NCI-H187 treated with DMSO at 0.1 percent for 48 hours (cell line): ENCODE data around the gene MSANTD2.

Source experiments
- DNase-seq: peaks from one replicate; lab custom pipeline; 2025; lab: John Stamatoyannopoulos, UW

Gene MSANTD2

GRCh38 chr11:124800226-124800929 lies at the start of gene MSANTD2:
Gene MSANTD2 (minus strand): TSS chr11:124800406. CDS start chr11:124800380, 26 bp downstream.
- no peak for DNase-seq

GRCh38 chr11:124846070-124846673 lies 46.0 kb upstream of the MSANTD2 start:
- DNase-seq = no peak

GRCh38 chr11:124844664-124845079 lies 44.5 kb upstream of the MSANTD2 start:
- no peak for DNase-seq

- DNase-seq = no peak
Observed at GRCh38 chr11:124843616-124843910, 43.4 kb upstream of the MSANTD2 start.

GRCh38 chr11:124842305-124842704 lies 42.1 kb upstream of the MSANTD2 start:
- no peak for DNase-seq

GRCh38 chr11:124841840-124842239 lies 41.6 kb upstream of the MSANTD2 start:
- no peak for DNase-seq

GRCh38 chr11:124841201-124841600 lies 41.0 kb upstream of the MSANTD2 start:
- no peak for DNase-seq

GRCh38 chr11:124840666-124841065 lies 40.5 kb upstream of the MSANTD2 start:
- DNase-seq = no peak

- no peak for DNase-seq
Observed at GRCh38 chr11:124839972-124840621, 39.9 kb upstream of the MSANTD2 start.

GRCh38 chr11:124839128-124839971 lies 39.1 kb upstream of the MSANTD2 start:
- no peak for DNase-seq

GRCh38 chr11:124838805-124839127 lies 38.6 kb upstream of the MSANTD2 start:
- DNase-seq = no peak

GRCh38 chr11:124837491-124837856 lies 37.3 kb upstream of the MSANTD2 start:
- DNase-seq = no peak

- DNase-seq = no peak
Observed at GRCh38 chr11:124835918-124836317, 35.7 kb upstream of the MSANTD2 start.

- no peak for DNase-seq
Observed at GRCh38 chr11:124834526-124835180, 34.4 kb upstream of the MSANTD2 start.

GRCh38 chr11:124832571-124832970 lies 32.4 kb upstream of the MSANTD2 start:
- DNase-seq = no peak

- no peak for DNase-seq
Observed at GRCh38 chr11:124831897-124832296, 31.7 kb upstream of the MSANTD2 start.

GRCh38 chr11:124830749-124831148 lies 30.5 kb upstream of the MSANTD2 start:
- no peak for DNase-seq

- DNase-seq = no peak
Observed at GRCh38 chr11:124829986-124830385, 29.8 kb upstream of the MSANTD2 start.

GRCh38 chr11:124825876-124826275 lies 25.7 kb upstream of the MSANTD2 start:
- no peak for DNase-seq

GRCh38 chr11:124823512-124824376 lies 23.5 kb upstream of the MSANTD2 start:
- DNase-seq = no peak
